K562 (cell line): Measurements from ENCODE around the gene WDR47. TPM values are rescaled to one million over a fixed set of nuclear protein-coding genes. Genes with fewer than 3 reads are reported as not detected.

Experiments
- ATAC-seq: fragments of 200-7000 bp; cut with Tn5 transposase; 3 replicates; pipeline ENCODE4 v1.9.1; 2020; ENCODE audit warnings: moderate library complexity
- BruUV-seq: library from RNA; stranded (reverse); fragments of 400-500 nt; replicated peaks from 2 replicates; lab custom pipeline; 2021; lab: Mats Ljungman, UMichigan
- CTCF ChIA-PET: fragments of 300-600 bp; formaldehyde crosslinking; extraction: SDS; loops from one replicate; lab custom pipeline; 2021; ENCODE audit warnings: low intra/inter-chr PET ratio; lab: Yijun Ruan, JAX
- POLR2A ChIA-PET: fragments of 300-600, 350-650 bp; sonication (Branson Sonifier 250); formaldehyde crosslinking; extraction: SDS; loops from one replicate; lab custom pipeline; 2021; ENCODE audit warnings: antibody characterized with exemption, inconsistent platforms; lab: Yijun Ruan, JAX
- DNase-seq, 4 experiments: peaks; one replicate each; pipeline versions ENCODE4 v3.0.0 to v3.0.0-alpha.2; 2011 to 2018; ENCODE audit warnings: low spot score in 3 of 4, mixed read lengths in 3 of 4; ENCODE audit errors: extremely low read depth in 1 of 4
- FAIRE-seq: peaks from 2 replicates; lab custom pipeline; 2011; peaks lifted over from hg19 to GRCh38; lab: Jason Lieb, UNC
- H2AFZ ChIP-seq: 2 replicates; pipeline ENCODE4 v1.6.0; 2011; ENCODE audit warnings: low read depth, low read length, control low read depth, inconsistent platforms
- H3K27ac ChIP-seq: fragments of 200-600 bp; 3 replicates; pipeline ENCODE4 v1.8.0; 2011; ENCODE audit warnings: low read depth, mild to moderate bottlenecking, control low read depth, inconsistent platforms, low read length, moderate library complexity, mixed read lengths; ENCODE audit errors: extremely low read depth
- H3K27me3 ChIP-seq, 2 experiments: fragments of 300-600 bp in 1 of 2; 2 replicates in 1 of 2; 3 replicates in 1 of 2; pipeline versions ENCODE4 v1.6.0 to v1.8.0; 2011; ENCODE audit warnings: inconsistent platforms in 2 of 2, low read length in 2 of 2, mild to moderate bottlenecking in 1 of 2, mixed read lengths in 1 of 2, moderate library complexity in 1 of 2; ENCODE audit not compliant: control insufficient read depth in 2 of 2, insufficient read depth in 2 of 2
- H3K36me3 ChIP-seq: fragments of 300-600 bp; 3 replicates; pipeline ENCODE4 v1.8.0; 2011; ENCODE audit warnings: mild to moderate bottlenecking, low read length, inconsistent platforms; ENCODE audit not compliant: control insufficient read depth, insufficient read depth
- H3K4me1 ChIP-seq, 2 experiments: fragments of 200-600 bp in 1 of 2; replicated peaks in 1 of 2; 2 replicates in 1 of 2; 3 replicates in 1 of 2; pipeline versions ENCODE4 v1.5.1 to v1.8.0; 2011; ENCODE audit warnings: inconsistent platforms in 2 of 2, low read length in 2 of 2, mild to moderate bottlenecking in 1 of 2, mixed read lengths in 1 of 2, moderate library complexity in 1 of 2; ENCODE audit not compliant: control insufficient read depth in 2 of 2, insufficient read depth in 2 of 2
- H3K4me2 ChIP-seq: 2 replicates; pipeline ENCODE4 v1.6.1; 2011; ENCODE audit warnings: low read length, control low read depth, inconsistent platforms, mixed read lengths; ENCODE audit not compliant: insufficient read depth
- H3K4me3 ChIP-seq: fragments of 200-600 bp; sonication (generic), shearing (Covaris generic); 2 replicates; pipeline ENCODE4 v1.5.1; 2016; ENCODE audit warnings: control low read depth, inconsistent platforms
- H3K79me2 ChIP-seq: fragments of 200-600 bp; 3 replicates; pipeline ENCODE4 v1.8.0; 2011; ENCODE audit warnings: low read length, inconsistent platforms; ENCODE audit not compliant: control insufficient read depth, insufficient read depth
- H3K9ac ChIP-seq, 2 experiments: 2 replicates each; pipeline versions ENCODE4 v1.6.0 to v1.6.1; 2011; ENCODE audit warnings: low read depth in 2 of 2, low read length in 2 of 2, control low read depth in 1 of 2, inconsistent platforms in 1 of 2, mild to moderate bottlenecking in 1 of 2, mixed read lengths in 1 of 2; ENCODE audit not compliant: insufficient read depth in 1 of 2
- H3K9me1 ChIP-seq: one replicate; pipeline ENCODE4 v1.6.0; 2011; ENCODE audit warnings: inconsistent platforms, mild to moderate bottlenecking, low read length, moderate library complexity; ENCODE audit not compliant: control insufficient read depth, insufficient read depth
- H3K9me3 ChIP-seq: replicated peaks from 2 replicates; pipeline ENCODE4 v1.5.1; 2011; ENCODE audit warnings: low read depth, low read length, inconsistent platforms; ENCODE audit not compliant: control insufficient read depth, insufficient read depth
- H4K20me1 ChIP-seq: replicated peaks from 2 replicates; pipeline ENCODE4 v1.6.1; 2011; ENCODE audit warnings: low read length, inconsistent platforms, mixed read lengths; ENCODE audit not compliant: control insufficient read depth, insufficient read depth
- ARID1B ChIP-seq: fragments of 450-650 bp; IDR thresholded peaks from 2 replicates; pipeline ENCODE4 v1.6.1; 2016; ENCODE audit warnings: antibody characterized with exemption, mild to moderate bottlenecking, inconsistent platforms
- CBFA2T3 ChIP-seq: fragments of 450-650 bp; IDR thresholded peaks from 2 replicates; pipeline ENCODE4 v1.6.1; 2017
- ETV1 ChIP-seq: fragments of 450-650 bp; conservative IDR thresholded peaks from 2 replicates; pipeline ENCODE4 v1.6.1; 2016; ENCODE audit warnings: missing genetic modification characterization, control low read depth, low read depth, missing compliant biosample characterization
- HDAC1 ChIP-seq, 2 experiments: fragments of 450-650 bp; IDR thresholded peaks; 2 replicates each; pipeline ENCODE4 v1.6.1; 2016 to 2017; ENCODE audit warnings: inconsistent platforms in 1 of 2, mild to moderate bottlenecking in 1 of 2, moderate library complexity in 1 of 2
- MEIS2 ChIP-seq: fragments of 450-650 bp; IDR thresholded peaks from 2 replicates; pipeline ENCODE4 v1.6.1; 2014; ENCODE audit warnings: mild to moderate bottlenecking; ENCODE audit not compliant: partially characterized antibody
- TCF3 ChIP-seq: sonication (generic); formaldehyde crosslinking; IDR thresholded peaks from 2 replicates; pipeline ENCODE4 v1.4.0; 2020; ENCODE audit warnings: mild to moderate bottlenecking, missing genetic modification reagents
- TEAD4 ChIP-seq, 2 experiments: sonication (generic) in 1 of 2; formaldehyde crosslinking in 1 of 2; IDR thresholded peaks; 2 replicates each; pipeline versions ENCODE4 v1.6.1 to v1.8.0; 2012 to 2022; ENCODE audit warnings: borderline replicate concordance in 1 of 2, inconsistent platforms in 1 of 2, low read length in 1 of 2, mild to moderate bottlenecking in 1 of 2, missing genetic modification reagents in 1 of 2
- ZBTB7A ChIP-seq: IDR thresholded peaks from 2 replicates; pipeline ENCODE4 v1.6.1; 2011; ENCODE audit warnings: low read depth, mild to moderate bottlenecking, low read length, moderate library complexity, borderline replicate concordance; ENCODE audit not compliant: control insufficient read depth
- ZNF121 ChIP-seq: sonication (generic); formaldehyde crosslinking; conservative IDR thresholded peaks from 2 replicates; pipeline ENCODE4 v1.8.0; 2022; ENCODE audit warnings: missing genetic modification reagents
- ZNF561 ChIP-seq: fragments of 450-650 bp; formaldehyde crosslinking; conservative IDR thresholded peaks from 2 replicates; pipeline ENCODE4 v1.4.0; 2020; ENCODE audit warnings: mild to moderate bottlenecking, moderate library complexity
- WGBS: fragments of 100-300 bp; shearing (Covaris generic); methylation state at CpG from one replicate; pipeline ENCODE4 v1.1.6; 2016; ENCODE audit warnings: low coverage, mixed read lengths; ENCODE audit not compliant: insufficient coverage; ENCODE audit errors: missing lambda C conversion rate; 5-methylcytosine and 5-hydroxymethylcytosine counted together
- in situ Hi-C: fragments of 300-500 bp; cut with MboI; formaldehyde crosslinking; loops from 4 replicates; pipeline ENCODE4 v1.15.0; 2018; ENCODE audit warnings: inconsistent platforms, mixed read lengths
- intact Hi-C: fragments of 100-400 bp; cut with micrococcal nuclease; formaldehyde crosslinking; loops from 2 replicates; pipeline ENCODE4 v1.14.2; 2022
- polyA plus RNA-seq, 8 experiments: library from polyadenylated mRNA; depleted of rRNA in 4 of 8; stranded (reverse) in 5 of 8; unstranded in 3 of 8; fragments of >200 nt; fragmentation: Nextera tagmentation in 2 of 8; fragmentation: Illumina TruSeq in 1 of 8; extraction: Ambion mirVana in 2 of 8; extraction: Trizol in 1 of 8; gene quantifications; 2 replicates each; pipeline versions ENCODE4 v1.2.1 to v1.2.3, GENCODE V29; 2011 to 2014; ENCODE audit warnings: inconsistent platforms in 1 of 8, missing spikeins in 1 of 8
- total RNA-seq, 7 experiments: library from RNA; depleted of rRNA in 6 of 7; stranded (reverse); fragments of >200 nt in 6 of 7; fragmentation: Illumina TruSeq in 2 of 7; extraction: Trizol in 2 of 7; gene quantifications; 2 replicates each; pipeline versions ENCODE4 v1.2.1 to v1.2.3, GENCODE V29; 2011 to 2021; ENCODE audit warnings: low replicate concordance in 1 of 7
- TF ChIP-seq, protein P1 (sequence below): fragments of 450-650 bp; IDR thresholded peaks from 2 replicates; pipeline ENCODE4 v1.6.1; 2016; ENCODE audit warnings: mild to moderate bottlenecking
- TF ChIP-seq, protein P2 (sequence below): fragments of 450-650 bp; IDR thresholded peaks from 2 replicates; pipeline ENCODE4 v1.6.1; 2016
- TF ChIP-seq, protein P3 (sequence below): sonication (generic); formaldehyde crosslinking; IDR thresholded peaks from 2 replicates; pipeline ENCODE4 v1.8.1; 2023; ENCODE audit warnings: mild to moderate bottlenecking, missing genetic modification reagents

Gene WDR47
- total and polyA plus RNA-seq, 9 of the 15 experiments (the other 6 are each of a cell fraction or from before 2014, with no cell fraction given): 1.3 to 10.1 (median 4.9) TPM

DNA sequence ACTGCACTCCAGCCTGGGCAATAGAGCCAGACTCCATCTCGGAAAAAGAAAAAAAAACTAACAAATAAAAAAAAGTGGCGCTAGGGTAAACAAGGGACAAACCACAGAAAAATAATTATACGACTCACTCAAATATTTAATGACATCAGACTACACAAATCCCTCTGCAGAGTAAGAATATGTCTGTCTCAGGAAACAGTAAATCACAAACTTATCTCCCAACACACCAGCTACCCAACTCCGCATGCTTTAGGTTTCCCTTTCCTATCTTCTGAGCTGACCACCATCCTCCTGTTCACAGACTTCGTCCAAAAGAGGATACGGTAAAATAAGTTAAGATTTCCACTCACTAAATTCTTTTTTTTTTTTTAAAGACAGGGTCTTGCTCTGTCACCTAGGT, 16.2 kb downstream of the WDR47 start:
- H3K36me3 ChIP-seq: no peaks in the 10 kb centered on the region; the same call in 1 of the 3 replicates
- in situ Hi-C loops (no loop called here), intact Hi-C loops (loop anchor here (5.0 kb wide), 1 partner anchor 77 kb away; no protein-coding TSS in a partner anchor)
- 44% methylated on average over 5 of the region's 6 CpGs for WGBS
- H3K27me3 ChIP-seq: no peaks in the 10 kb centered on the region
- ATAC-seq (peak; percentile 64), DNase-seq (peak in 2 of 4 experiments; percentile 9 to 37), FAIRE-seq (no peak)
- H3K4me1 ChIP-seq: no peaks in the 10 kb centered on the region; a peak in 1 of 5 replicates
- POLR2A ChIA-PET: interaction anchor here (1.2 to 1.4 kb wide), 2 partner anchors 9 to 20 kb away, joined by 3 to 4 read pairs; no protein-coding TSS in a partner anchor
- H4K20me1 ChIP-seq: no peaks in the 10 kb centered on the region
- H3K9me3 ChIP-seq: no peaks in the 10 kb centered on the region
- H3K4me2 ChIP-seq: no peak overlapping the region
- no peak overlapping the region for H2AFZ ChIP-seq
- no peak overlapping the region for H3K9ac ChIP-seq
- H3K79me2 ChIP-seq: no peaks in the 10 kb centered on the region; the same call in 2 of the 3 replicates
- no TSS peak for BruUV-seq
- H3K9me1 ChIP-seq: no peaks in the 10 kb centered on the region
- H3K4me3 ChIP-seq: no peak overlapping the region
- CTCF ChIA-PET: no interaction called here
- 0 out of 3 replicates have a peak overlapping the region, but pooled peaks have one; percentile 3 for H3K27ac ChIP-seq
- 0 out of 4 replicates have a peak, but pooled peaks of 1 of the 2 experiments have one; percentile 16 for TF ChIP-seq HDAC1 (IDR thresholded peaks at IDR 0.05)
- no peak for TF ChIP-seq ZNF561 (CRISPR knock-in tag)
- peak; percentile 35; the same call in 1 of the 2 replicates for TF ChIP-seq TCF3 (CRISPR knock-in tag)
- 0 out of 2 replicates have a peak, but pooled peaks have one; percentile 12 for TF ChIP-seq ZNF121
- TF ChIP-seq CBFA2T3: peak; percentile 59; the same call in 1 of the 2 replicates
- peak; percentile 84 for TF ChIP-seq MEIS2
- TF ChIP-seq TEAD4 (IDR thresholded peaks at IDR 0.05; ENCODE audit: low read length): peak; percentile 28; the same call in 1 of the 2 replicates
- TF ChIP-seq TEAD4 (CRISPR knock-in tag; IDR thresholded peaks at IDR 0.05; ENCODE audit: borderline replicate concordance): no peak
- TF ChIP-seq, protein P1, sequence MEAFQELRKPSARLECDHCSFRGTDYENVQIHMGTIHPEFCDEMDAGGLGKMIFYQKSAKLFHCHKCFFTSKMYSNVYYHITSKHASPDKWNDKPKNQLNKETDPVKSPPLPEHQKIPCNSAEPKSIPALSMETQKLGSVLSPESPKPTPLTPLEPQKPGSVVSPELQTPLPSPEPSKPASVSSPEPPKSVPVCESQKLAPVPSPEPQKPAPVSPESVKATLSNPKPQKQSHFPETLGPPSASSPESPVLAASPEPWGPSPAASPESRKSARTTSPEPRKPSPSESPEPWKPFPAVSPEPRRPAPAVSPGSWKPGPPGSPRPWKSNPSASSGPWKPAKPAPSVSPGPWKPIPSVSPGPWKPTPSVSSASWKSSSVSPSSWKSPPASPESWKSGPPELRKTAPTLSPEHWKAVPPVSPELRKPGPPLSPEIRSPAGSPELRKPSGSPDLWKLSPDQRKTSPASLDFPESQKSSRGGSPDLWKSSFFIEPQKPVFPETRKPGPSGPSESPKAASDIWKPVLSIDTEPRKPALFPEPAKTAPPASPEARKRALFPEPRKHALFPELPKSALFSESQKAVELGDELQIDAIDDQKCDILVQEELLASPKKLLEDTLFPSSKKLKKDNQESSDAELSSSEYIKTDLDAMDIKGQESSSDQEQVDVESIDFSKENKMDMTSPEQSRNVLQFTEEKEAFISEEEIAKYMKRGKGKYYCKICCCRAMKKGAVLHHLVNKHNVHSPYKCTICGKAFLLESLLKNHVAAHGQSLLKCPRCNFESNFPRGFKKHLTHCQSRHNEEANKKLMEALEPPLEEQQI: no peak
- TF ChIP-seq ETV1 (tag): peak; percentile 59
- TF ChIP-seq ZBTB7A: no peak
- TF ChIP-seq, protein P2, sequence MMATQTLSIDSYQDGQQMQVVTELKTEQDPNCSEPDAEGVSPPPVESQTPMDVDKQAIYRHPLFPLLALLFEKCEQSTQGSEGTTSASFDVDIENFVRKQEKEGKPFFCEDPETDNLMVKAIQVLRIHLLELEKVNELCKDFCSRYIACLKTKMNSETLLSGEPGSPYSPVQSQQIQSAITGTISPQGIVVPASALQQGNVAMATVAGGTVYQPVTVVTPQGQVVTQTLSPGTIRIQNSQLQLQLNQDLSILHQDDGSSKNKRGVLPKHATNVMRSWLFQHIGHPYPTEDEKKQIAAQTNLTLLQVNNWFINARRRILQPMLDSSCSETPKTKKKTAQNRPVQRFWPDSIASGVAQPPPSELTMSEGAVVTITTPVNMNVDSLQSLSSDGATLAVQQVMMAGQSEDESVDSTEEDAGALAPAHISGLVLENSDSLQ: peak; percentile 72
- TF ChIP-seq, protein P3, sequence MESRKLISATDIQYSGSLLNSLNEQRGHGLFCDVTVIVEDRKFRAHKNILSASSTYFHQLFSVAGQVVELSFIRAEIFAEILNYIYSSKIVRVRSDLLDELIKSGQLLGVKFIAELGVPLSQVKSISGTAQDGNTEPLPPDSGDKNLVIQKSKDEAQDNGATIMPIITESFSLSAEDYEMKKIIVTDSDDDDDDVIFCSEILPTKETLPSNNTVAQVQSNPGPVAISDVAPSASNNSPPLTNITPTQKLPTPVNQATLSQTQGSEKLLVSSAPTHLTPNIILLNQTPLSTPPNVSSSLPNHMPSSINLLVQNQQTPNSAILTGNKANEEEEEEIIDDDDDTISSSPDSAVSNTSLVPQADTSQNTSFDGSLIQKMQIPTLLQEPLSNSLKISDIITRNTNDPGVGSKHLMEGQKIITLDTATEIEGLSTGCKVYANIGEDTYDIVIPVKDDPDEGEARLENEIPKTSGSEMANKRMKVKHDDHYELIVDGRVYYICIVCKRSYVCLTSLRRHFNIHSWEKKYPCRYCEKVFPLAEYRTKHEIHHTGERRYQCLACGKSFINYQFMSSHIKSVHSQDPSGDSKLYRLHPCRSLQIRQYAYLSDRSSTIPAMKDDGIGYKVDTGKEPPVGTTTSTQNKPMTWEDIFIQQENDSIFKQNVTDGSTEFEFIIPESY: 0 out of 2 replicates have a peak, but pooled peaks have one; percentile 5
- peak; percentile 36; the same call in 1 of the 2 replicates for TF ChIP-seq ARID1B
